HG03575 (cell line): Measurements from ENCODE around the gene PTPRT.
"Not testable (repeated sequence)": the region's sequence is repeated elsewhere in the genome, so short reads cannot be mapped to it uniquely, and the experiment has no call there.

ENCODE experiments used
- ATAC-seq: cut with Tn5 transposase; IDR thresholded peaks from one replicate; pipeline ENCODE4 v1.9.1; 2021; ENCODE audit not compliant: unreplicated experiment, insufficient number of reproducible peaks, low FRiP score; ENCODE audit errors: extremely low read depth

PTPRT gene

GRCh38 chr20:42260184-42260583 lies 929.5 kb downstream of the PTPRT start:
- ATAC-seq = no peak

- no peak for ATAC-seq
These were observed 930.3 kb downstream of the PTPRT start for GRCh38 chr20:42259389-42259788.

- no peak for ATAC-seq
These were observed 931.0 kb downstream of the PTPRT start for GRCh38 chr20:42258564-42259302.

- ATAC-seq = no peak
These were observed 933.9 kb downstream of the PTPRT start for GRCh38 chr20:42255821-42256220.

- ATAC-seq = no peak
These were observed 935.0 kb downstream of the PTPRT start for GRCh38 chr20:42254673-42255072.

- ATAC-seq = no peak
These were observed 937.6 kb downstream of the PTPRT start for GRCh38 chr20:42252116-42252515.

GRCh38 chr20:42218621-42219374 lies 970.9 kb downstream of the PTPRT start:
- ATAC-seq = no peak

GRCh38 chr20:42214074-42214473 lies 975.6 kb downstream of the PTPRT start:
- ATAC-seq = no peak

- no peak for ATAC-seq
These were observed 977.3 kb downstream of the PTPRT start for GRCh38 chr20:42212391-42212790.

- ATAC-seq = not testable (repeated sequence)
These were observed 983.1 kb downstream of the PTPRT start for GRCh38 chr20:42206557-42206956.

GRCh38 chr20:42204109-42204660 lies 985.5 kb downstream of the PTPRT start:
- ATAC-seq = no peak

- no peak for ATAC-seq
These were observed 992.1 kb downstream of the PTPRT start for GRCh38 chr20:42197599-42197998.

- no peak for ATAC-seq
These were observed 996.6 kb downstream of the PTPRT start for GRCh38 chr20:42193119-42193518.

GRCh38 chr20:42192321-42192720 lies 997.4 kb downstream of the PTPRT start:
- no peak for ATAC-seq

GRCh38 chr20:42191140-42191860 lies 998.4 kb downstream of the PTPRT start:
- ATAC-seq = no peak

GRCh38 chr20:42190084-42190483 lies 999.6 kb downstream of the PTPRT start:
- no peak for ATAC-seq

GRCh38 chr20:42186337-42186736 lies 1003.4 kb downstream of the PTPRT start:
- ATAC-seq = no peak

- no peak for ATAC-seq
These were observed 1006.6 kb downstream of the PTPRT start for GRCh38 chr20:42183147-42183546.

- no peak for ATAC-seq
These were observed 1008.6 kb downstream of the PTPRT start for GRCh38 chr20:42181064-42181463.

GRCh38 chr20:42179768-42180167 lies 1009.9 kb downstream of the PTPRT start:
- ATAC-seq = no peak
